HG02840 (cell line): ENCODE data around the gene CAPRIN2.

Experiments used
- ATAC-seq: cut with Tn5 transposase; IDR thresholded peaks from one replicate; pipeline ENCODE4 v1.9.1; 2021; ENCODE audit warnings: mild to moderate bottlenecking, moderate library complexity, moderate number of reproducible peaks; ENCODE audit not compliant: unreplicated experiment, low FRiP score

The CAPRIN2 gene

GRCh38 chr12:30754750-30755394, at the start of gene CAPRIN2:
Gene CAPRIN2, minus strand, starts transcription at chr12:30754951. Its CDS starts 1,431 bp downstream, at chr12:30753520.
- peak; percentile 97 for ATAC-seq

- no peak for ATAC-seq
Observed at GRCh38 chr12:30797689-30798088, 42.9 kb upstream of the CAPRIN2 start.

- no peak for ATAC-seq
Observed at GRCh38 chr12:30796891-30797371, 42.2 kb upstream of the CAPRIN2 start.

- no peak for ATAC-seq
Observed at GRCh38 chr12:30796313-30796780, 41.6 kb upstream of the CAPRIN2 start.

- peak; percentile 65 for ATAC-seq
Observed at GRCh38 chr12:30795410-30796312, 40.9 kb upstream of the CAPRIN2 start.

- no peak for ATAC-seq
Observed at GRCh38 chr12:30794591-30795409, 40.0 kb upstream of the CAPRIN2 start.

- ATAC-seq = no peak
Observed at GRCh38 chr12:30794020-30794419, 39.3 kb upstream of the CAPRIN2 start.

- ATAC-seq = no peak
Observed at GRCh38 chr12:30792648-30793499, 38.1 kb upstream of the CAPRIN2 start.

- ATAC-seq = no peak
Observed at GRCh38 chr12:30792085-30792484, 37.3 kb upstream of the CAPRIN2 start.

GRCh38 chr12:30788754-30789153, 34.0 kb upstream of the CAPRIN2 start:
- no peak for ATAC-seq

- ATAC-seq = no peak
Observed at GRCh38 chr12:30785630-30786029, 30.9 kb upstream of the CAPRIN2 start.

GRCh38 chr12:30784508-30784907, 29.8 kb upstream of the CAPRIN2 start:
- ATAC-seq = no peak

GRCh38 chr12:30783946-30784345, 29.2 kb upstream of the CAPRIN2 start:
- ATAC-seq = no peak

GRCh38 chr12:30782316-30783173, 27.8 kb upstream of the CAPRIN2 start:
- no peak for ATAC-seq

- no peak for ATAC-seq
Observed at GRCh38 chr12:30779578-30779977, 24.8 kb upstream of the CAPRIN2 start.

- no peak for ATAC-seq
Observed at GRCh38 chr12:30779178-30779577, 24.4 kb upstream of the CAPRIN2 start.

- ATAC-seq = no peak
Observed at GRCh38 chr12:30774599-30774998, 19.8 kb upstream of the CAPRIN2 start.

- ATAC-seq = no peak
Observed at GRCh38 chr12:30769802-30770201, 15.1 kb upstream of the CAPRIN2 start.

GRCh38 chr12:30764251-30764650, 9.5 kb upstream of the CAPRIN2 start:
- no peak for ATAC-seq
